Stimulated activated CD4-positive, alpha-beta T cell treated with anti-CD3 and anti-CD28 coated beads, TNF-alpha, amount 100 ng/mL, for 24 hours (primary cell): ENCODE results near the gene CLDN24.
A peak's percentile ranks its signal among the peaks of the same experiment; 100 is the strongest.

Source experiments
- DNase-seq, 3 experiments: peaks; one replicate each; pipeline ENCODE4 v3.0.0-alpha.2; 2020; ENCODE audit warnings: low read depth in 3 of 3

Gene CLDN24

DNA sequence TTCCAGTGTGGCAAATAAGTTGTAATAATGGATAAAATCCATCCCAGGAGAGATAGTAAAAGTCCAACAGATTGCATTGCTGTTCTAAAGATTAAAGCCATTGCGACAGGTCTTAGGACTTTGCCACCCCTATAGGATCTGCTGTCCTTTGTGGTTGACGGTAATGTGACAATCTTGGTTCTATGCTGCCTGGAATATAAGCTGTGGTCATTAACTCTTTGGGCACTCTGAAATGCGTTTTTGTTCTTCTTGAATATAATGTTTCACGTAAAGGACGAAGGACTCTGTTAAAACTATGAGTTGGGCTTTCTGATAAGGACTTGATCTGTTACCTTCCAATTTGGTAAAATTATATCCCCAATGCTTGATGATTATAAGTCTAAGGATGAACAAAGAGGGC, at the start of gene CLDN24:
CLDN24 (minus strand) TSS at position 101 of the 400 bp plus-strand sequence; CDS start at position 101, 0 bp downstream.
- DNase-seq: no peak

DNA sequence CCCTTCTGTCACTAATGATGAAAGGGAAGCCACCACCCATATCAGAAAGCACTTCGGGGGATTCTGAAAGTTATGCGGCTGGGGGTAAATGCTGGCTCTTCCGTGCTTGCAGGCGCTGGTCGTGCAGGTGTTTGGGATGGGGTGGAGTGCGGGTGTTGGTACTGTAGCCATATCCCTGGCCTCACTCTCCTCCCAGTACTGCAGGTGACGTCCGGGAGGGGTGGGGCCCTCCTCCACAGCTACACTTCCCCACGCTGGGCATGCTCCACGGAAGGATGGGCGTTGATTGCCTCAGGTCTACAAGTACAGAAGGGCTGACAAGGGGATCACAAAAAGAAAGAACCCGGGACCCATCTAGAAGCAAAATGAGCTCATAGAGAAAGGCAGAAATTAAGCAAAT, 48.6 kb upstream of the CLDN24 start:
- DNase-seq: no peak

DNA sequence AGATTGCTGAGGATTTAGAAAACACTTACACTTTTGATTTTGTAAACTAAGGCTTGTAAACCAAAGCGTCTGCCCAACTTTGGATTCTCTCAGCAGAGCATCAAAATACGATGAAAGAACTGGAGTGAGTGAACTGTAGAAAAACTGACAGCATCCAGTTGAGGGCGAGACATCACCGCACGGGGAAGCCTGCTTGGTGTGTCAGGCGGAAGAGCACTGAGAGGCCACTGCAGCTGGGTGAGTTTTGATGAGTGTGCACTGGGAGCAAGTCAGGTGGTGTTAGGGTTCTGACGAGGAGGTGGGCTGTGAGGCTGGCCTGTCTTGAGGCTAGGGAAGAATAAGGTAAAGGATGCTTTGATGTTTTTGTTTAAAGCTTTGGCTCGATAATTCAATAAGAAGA, 46.8 kb upstream of the CLDN24 start:
- DNase-seq: no peak

DNA sequence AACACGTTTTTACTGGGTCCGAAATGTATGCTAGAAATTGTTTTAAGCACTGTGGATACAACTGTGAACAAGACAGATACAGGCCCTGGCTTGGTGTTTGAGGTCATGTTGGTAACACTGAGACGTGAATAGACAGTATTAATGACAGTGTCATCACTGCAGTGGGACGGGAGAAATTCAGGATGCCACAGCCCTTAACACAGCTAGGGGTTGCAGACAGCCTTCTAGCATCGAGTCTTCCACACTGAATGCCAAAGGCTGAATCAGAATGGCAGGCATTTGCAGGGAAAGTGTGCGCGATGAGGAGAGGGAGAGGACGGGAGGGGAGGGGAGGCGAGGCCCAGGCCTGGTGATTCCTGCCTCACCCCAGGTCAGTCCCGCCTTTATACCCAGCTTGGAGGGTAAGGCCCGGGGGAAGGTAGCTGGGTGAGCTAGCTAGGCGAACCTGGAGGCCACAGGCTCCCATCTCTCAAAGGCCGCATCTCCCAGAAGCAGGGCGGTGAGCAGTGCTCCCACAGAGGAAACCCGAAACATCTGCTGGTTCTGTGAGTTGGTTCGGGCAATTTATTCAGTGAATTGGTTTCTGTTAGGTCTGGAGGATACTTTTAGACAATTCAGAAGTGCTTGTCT, 44.1 kb upstream of the CLDN24 start:
- no peak for DNase-seq

DNA sequence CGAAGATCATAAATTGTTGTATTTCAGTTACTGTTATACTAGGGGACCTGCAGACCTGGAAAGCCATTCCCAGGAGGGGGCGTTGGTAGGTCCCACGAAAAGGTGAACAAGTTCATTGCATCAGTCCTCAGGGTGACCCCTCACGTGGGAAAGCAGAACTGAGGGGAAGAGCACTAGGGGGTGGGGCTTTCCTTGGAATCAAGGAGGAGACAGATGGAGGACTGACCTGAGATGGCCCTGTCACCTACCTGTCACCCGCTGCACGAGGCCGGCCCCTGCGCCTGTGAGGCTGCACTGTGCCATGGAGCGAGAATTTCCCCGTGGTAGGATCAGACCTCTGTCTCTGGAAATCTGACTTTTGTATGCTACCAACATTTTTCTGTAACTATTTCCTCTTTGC, 41.8 kb upstream of the CLDN24 start:
- no peak for DNase-seq

DNA sequence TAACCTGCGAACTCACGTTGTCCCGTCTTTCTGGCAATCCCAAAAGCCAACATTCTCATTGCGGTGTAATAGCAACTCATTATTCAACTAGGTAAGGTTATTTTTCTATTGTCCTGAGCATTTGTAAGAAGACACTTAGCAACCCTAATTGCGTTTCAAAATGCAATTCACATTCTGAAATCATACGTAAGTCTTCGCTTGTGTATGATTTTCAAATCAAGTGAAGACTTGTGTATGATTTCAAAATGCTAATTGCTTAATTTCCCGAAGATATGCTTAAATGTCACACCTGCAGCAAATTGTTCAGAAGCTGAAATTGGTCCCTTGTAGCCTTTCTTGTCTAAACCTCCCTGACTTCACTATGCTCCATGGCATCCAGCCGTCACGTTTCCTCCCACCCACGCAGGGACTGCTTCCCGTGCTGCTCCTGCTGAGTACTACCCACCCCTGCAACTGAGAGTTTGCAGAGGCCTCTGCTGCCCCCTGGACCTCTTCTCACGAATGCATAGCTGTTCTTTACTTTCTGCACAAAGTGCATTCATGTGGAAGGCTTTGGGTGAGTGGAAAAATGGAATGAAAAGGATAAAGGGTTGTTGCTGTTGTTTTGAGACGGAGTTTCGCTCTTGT, 40.8 kb upstream of the CLDN24 start:
- no peak for DNase-seq

DNA sequence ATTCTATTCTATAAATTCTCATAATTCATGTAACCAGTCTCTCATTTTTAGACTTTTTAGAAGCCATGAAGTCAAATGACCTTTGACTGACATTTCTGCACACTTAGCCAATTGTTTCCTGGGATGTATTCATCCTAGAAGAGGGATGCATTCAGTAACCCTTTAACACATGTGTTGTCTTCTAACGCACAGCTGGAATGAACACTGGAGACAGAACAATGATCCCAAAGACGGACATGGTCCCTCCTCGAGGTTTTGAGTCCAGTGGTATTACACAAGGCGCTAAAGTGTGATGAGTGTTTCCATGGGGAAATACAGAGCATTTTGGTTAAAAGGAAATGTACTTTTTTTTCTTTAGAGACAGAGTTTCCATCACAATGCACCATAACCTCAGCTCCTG, 39.8 kb upstream of the CLDN24 start:
- DNase-seq: no peak

DNA sequence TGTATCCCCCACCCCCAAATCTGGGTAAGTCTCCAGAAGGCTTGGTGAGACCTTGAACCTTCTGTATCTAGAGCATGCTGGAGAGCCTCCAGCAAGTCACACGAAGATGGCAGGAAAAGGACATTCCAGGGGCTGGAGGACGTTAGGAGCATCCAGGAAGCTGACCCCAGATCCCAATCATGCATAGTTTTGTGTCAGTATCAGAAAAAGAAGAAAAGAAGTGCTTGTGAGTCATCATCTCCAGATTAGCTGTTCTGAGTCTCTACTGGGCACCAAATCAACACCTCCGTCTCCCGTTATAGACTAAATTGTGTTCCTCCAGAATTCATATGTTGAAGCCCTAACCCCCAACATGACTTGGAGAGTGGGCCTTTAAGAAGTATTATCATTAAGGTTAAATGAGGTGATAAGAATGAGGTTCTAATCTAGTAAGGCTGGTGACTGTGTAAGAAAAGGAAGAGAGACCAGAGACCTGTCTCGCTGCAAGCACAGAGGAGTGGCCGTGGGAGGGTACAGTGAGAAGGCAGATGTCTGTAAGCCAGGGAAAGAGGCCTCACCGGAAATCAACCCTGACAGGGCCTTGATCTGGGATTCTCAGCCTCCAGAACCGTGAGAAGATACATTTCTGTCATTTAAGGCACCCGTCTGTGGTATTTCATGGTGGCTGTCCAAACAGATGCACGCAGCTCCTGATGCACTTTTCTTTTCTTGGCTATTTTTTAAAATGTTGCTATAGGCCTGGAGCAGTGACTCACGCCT, 38.1 kb upstream of the CLDN24 start:
- no peak for DNase-seq

DNA sequence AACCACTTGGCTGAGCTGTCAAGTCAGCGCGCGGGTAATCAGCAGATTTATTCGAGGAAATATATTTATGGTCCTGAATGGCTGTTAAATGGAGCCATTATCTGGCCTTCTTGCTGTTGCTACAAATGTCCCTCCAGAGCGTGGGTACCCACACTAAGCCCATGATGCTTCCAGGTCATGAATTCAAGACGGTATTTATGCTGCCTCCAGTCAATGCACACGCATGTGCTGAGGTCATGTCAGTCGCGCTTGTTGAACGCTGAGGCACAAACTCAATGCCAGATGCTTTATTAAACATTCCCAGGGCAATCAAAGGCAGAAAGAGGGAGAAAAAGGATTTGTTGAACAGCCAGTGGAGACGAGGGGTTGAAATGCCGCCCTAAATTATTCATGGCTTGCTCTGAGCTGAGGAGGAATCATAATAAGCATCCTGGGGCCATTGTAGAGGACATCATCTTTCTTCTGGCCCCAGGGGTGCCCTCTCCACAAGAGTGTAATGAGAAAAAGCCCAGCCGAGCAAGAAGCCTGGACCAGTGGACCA, 36.1 kb upstream of the CLDN24 start:
- DNase-seq: no peak

DNA sequence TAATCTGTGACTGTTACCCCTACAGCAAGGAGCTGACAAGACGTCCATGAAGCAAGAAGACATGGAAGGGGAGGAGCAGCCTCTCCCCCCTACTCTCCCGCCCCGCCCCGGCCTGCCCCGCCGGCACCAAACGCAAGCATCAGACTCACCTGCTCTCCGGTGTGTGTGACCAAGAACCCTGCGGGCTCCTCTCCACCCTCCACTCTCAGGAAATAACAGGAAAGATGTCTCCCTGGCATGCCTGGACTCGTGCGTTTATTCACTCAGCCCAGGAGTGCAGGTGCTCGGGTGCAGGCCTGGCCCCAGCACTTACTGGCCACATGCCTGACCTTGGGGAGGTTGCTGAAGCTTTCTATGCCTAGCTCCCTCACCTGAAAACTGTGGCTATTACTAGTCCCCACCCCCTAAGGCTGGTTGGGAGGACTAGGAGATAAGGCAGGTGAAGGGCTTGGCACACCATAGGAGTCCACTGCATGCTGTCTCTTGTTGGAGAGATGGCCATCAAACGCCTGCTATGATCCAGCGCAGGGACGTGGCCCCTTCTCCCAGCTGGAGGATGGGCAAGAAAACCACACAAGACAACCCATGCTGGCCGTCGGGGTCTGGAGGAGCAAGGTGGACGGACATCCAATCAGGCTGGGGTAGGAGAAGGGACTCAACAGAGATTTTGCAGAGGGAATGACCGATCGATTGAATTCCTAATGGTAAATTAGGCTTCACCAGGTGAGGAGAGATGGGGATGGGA, 34.9 kb upstream of the CLDN24 start:
- DNase-seq: no peak

DNA sequence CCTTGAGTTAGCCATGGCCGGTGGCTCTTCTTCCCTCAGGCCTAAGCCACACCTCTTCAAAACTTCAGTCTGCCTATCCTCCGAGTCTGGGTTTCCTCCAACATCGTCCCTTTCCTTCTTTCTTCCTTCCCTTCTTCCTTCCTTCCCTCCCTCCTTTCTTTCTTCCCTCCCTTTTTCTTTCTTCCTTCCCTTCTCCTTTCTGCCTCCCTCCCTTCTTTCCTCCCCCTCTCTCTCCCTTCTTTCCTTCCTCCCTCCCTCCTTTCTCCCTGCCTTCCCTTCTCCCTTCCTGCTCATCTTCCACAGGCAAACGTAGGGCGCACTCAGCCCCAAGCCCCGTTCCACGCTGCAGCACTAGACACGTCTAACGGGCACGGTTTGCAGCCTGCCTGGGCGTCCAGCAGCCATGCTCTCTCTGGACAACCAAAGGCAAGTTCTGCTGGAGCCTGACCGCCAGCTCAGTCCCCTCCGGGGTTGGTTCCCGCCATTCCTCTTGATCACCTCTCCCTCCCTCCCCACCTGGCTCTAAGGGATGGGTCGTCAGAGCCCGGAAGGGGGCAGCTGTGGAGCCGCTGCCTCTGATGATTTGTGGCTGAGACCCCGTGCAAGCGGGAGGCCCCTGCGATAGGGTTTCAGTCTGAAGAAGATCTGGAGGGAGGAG, 34.1 kb upstream of the CLDN24 start:
- no peak for DNase-seq

DNA sequence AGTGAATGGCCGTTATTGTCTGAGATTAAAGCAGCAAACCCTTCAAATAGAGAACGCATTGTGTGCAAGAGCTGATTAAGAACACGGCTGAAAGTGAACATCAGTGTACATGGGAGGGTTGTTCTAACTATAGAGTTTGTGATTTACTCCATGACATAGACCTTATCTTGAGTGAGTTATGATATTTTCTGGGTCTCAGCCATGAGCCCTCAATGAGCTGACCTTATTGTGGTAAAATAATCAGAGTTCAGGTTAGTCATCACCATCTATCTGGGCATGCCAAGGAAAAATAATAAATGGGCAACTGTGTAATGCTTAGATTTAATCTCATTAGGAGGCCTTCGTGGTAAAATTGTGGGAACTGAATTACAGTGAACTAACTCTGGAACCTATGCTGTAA, 33.2 kb upstream of the CLDN24 start:
- DNase-seq: no peak

DNA sequence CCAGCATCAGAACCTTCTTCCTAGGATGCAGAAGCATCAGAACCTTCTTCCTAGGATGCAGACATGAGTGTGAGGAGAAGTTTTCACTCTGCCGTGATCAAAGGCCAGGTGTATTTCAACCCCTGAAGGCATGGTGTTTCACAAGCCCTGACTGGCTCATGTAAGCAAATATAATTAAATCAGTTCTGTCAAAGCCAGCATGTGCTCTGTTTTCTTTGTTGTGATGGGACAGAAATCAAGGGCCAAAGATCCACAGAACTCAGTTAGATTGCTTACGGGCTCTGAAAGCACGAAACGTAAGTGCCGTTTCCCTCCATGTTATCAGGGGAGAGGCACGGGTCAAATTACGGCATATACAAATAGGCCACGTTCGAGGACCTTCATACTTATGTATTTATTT, 32.0 kb upstream of the CLDN24 start:
- DNase-seq: no peak

DNA sequence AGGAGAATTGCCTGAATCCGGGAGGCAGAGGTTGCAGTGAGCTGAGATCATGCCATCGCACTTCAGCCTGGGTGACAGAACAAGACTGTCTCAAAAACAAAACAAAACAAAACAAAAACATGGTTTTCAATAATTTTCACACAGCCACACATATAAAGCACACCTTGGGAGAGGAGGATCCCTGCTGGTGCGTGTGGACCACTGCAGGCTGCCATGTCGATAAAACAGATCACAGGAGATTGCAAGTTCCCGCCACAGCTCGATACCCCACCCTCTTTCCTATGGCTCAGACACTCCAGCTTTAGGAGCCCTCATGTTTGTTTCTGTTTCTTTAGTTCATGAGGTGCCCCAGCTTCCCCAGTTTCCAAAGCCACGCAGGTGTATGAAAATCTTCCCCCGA, 31.3 kb upstream of the CLDN24 start:
- no peak for DNase-seq

DNA sequence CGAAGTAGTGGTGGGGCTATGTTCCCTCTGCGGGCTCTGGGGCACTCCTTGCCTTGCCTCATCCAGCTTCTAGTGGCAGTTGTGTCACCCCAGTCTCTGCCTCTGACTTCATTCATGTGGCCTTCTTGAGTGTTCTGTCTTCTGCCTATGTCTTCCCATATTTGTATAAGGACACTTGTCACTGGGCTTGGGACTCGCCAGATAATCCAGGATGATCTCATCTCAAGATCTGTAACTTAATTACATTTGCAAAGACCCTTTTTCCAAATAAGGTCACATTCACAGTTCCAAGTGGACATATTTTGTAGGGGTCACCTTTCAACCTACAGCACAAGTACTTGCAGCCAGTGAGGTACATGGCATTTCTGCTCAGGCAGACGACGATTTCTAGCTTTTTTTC, 30.3 kb upstream of the CLDN24 start:
- DNase-seq: no peak

DNA sequence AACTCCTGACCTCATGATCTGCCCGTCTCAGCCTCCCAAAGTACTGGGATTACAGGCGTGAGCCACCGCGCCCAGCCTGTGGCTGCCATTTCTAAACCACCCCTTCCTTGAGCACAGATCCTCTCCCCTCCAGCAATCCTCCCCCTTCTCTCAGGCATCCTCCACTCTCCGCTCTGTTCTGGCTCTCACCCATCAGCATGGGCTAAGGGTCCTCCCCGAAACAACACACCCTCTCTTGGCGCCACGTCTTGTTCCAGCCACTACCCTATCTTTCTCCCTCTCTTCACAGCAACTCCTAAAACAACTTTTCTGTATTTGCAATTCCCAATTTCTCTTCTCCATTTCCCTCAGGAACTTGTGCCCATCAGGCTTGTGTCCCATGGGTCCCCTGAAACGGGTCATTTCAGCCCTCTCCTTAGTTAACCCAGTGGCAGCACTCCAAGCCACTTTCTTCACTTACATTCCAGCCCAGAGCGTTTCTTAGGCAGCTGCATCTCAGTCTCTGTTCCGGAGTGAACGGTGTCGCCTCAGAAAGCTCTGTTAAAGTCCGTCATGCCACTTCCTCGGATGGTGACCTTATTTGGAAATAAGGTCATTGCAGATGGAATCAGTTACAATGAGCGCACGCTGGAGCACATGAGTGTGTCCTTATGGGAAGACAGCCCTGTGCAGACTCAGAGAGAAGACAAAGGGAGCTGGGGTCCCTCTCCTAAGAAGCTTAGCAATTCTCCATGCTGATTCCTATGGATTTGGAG, 28.3 kb upstream of the CLDN24 start:
- no peak for DNase-seq

DNA sequence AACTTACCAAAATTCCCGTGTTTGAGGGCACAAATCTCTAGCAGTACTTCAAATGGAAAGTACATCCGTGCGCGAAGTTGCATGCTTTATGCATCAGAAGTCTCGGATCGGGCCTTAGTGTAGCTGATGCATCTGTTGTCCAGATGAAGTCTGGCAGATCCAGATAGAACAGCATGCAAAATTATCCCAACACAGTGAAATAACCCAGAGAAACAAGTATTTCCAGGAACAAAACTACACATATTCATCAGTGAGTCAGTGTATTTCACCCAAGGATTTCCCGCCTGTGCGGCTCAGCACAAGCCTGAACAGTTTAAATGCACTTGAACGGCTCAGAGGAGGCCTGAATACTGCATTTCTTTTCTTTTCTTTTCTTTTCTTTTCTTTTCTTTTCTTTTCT, 27.4 kb upstream of the CLDN24 start:
- no peak for DNase-seq

DNA sequence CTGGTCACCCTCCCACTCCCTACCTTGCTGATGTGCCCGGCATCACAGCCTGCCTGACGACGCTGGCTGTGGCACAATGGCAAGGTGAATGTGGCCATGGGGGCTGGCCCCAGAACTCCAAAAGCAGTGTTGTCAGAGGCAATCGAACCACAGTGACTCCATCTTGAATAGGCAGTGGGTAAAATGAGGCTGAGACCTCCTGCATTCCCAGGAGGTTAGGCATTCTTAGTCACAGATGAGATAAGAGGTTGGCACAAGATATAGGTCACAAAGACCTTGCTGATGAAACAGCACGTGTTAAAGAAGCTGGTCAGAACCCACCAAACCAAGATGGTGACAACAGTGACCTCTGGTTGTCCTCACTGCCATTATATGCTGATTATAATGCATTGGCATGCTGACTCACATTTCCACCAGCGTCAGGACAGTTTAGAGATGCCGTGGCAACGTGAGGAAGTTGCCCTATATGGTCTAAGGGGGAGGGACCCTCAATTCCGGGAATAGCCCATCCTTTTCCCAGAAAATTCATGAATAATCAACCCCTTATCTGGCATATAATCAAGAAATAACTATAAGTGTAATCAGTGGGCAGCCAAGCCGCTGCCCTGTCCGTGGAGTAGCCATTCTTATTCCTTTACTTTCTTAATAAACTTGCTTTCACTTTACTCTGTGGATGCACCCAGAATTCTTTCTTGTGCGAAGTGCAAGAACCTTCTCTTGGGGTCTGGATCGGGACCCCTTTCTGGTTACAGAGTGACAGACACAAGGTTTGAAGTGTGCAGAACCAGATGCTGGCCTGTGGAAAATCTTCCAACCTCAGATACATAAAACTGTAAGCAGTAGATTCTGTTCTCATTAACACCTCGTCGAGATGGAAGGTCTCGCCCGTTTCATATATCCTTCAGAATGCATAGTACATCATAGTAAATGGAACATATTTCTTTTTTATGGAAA, 26.8 kb upstream of the CLDN24 start:
- DNase-seq: peak in 2 of 3 experiments; percentile 7 to 33

DNA sequence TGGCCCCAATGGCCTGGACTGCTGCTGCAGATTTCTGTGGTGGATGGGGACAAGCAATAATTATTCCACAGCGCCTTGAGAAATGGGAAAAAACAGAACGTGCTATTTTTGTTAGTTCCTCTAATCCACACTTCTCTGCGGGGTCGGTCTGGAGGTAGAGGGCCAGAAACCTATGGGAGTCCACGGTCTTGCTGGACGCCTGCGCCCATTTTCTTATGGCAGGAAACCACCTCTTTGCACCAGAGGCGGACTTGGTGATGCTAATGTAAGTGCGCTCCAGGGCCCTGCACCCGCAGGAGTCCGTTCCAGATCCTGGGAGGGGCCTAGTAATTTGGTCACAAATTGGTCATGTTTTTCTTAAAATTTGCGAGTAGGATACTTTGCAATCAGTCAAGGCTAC, 25.9 kb upstream of the CLDN24 start:
- DNase-seq: no peak

DNA sequence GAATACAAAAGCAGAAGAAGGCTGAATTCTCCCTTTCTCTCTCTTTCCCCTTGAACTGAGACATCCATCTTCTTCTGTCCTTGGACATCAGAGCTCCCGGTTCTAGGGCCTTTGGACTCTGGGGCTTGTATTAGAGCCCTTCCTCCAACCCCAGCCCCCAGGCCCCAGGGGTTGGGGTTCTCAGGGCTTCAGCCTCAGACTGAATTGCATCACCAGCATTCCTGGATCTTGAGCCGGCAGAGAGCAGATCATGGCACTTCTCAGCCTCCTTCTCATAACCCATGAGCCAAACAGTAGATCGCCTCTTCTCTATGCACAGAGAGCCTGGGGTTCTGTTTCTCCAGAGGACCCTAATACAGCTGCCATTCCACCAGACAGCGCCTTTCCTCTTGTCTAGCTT, 25.3 kb upstream of the CLDN24 start:
- DNase-seq: no peak
